NCI-H2081 (cell line): Measurements from ENCODE around the gene ACTR6.
"Not testable (repeated sequence)": the region's sequence is repeated elsewhere in the genome, so short reads cannot be mapped to it uniquely, and the experiment has no call there.

Experiments
- DNase-seq, 2 experiments: peaks; one replicate each; lab custom pipeline; 2025; lab: John Stamatoyannopoulos, UW

Gene ACTR6

DNA sequence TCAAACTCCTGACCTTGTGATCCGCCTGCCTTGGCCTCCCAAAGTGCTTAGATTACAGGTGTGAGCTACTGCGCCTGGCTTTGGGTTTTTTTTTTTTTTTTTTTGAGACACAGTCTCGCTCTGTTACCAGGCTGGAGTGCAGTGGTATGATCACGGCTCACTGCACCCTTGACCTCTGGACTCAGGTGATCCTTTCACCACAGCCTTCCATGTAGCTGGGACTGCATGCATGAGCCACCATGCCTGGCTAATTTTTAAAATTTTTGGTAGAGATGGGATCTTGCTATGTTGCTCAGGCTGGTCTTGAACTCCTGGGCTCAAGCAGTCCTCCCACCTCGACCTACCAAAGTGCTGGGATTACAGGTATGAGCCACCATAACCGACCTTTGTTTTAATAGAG, 21.6 kb downstream of the ACTR6 start:
- not testable (repeated sequence) for DNase-seq

GRCh38 chr12:100225491-100225890, 24.9 kb downstream of the ACTR6 start:
- no peak for DNase-seq

DNA sequence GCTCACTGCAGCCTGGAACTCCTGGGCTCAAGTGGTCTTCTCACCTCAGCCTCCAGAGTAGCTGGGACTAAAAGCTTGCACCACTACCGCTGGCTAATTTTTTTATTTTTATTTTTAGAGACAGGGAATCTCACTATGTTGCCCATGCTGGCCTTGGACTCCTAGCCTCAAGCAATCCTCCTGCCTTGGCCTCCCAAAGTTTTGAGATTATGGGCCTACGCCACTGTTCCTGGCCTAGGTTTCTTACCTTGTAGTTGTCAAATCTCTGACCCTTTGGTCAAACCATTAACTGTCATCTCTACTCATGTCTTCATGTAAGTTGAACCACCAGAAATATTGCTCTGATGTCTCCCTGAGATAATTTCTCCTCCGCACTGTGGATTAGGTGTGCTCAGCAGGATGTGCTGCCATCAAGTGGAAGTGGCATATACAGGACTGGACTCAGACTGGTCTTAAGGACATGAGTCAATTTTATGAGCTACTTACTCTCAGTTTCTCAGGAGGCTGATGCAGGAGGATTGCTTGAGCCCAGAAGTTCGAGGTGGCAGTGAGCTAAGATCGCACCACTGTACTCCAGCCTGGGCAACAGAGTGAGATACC, 28.5 kb downstream of the ACTR6 start:
- DNase-seq: no peak

DNA sequence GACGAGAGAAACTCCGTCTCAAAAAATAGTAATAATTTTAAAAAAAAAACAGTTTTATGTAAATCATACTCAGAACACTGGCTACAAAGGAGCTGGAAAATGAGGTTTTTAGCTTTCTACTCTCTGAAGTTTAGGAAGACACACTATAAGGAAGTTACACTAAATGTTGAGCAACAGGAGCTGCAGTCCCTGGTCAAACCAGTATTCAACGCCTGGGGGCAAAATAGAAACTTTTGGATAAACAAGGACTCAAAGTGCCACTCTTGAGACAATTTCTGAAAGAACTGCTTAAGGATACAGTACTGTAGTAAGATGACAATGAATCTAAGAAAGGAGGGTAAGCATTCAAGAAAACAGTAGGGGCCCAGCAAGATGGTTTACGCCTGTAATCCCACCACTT, 29.3 kb downstream of the ACTR6 start:
- DNase-seq: no peak

DNA sequence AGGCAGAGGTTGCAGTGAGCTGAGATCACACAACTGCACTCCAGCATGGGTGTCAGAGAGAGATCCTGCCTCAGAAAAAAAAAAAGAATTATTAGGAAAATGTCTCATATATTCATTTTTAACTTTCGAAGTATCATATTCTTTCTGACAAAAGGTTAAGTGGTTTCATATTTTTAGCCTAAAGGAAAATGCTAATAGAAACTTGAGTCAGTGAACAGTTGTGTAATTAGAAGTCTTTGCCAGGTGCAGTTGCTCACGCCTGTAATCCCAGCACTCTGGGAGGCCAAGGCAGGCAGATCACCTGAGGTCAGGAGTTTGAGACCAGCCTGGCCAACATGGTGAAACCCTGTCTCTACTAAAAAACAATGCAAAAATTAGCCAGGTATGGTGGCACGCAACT, 31.3 kb downstream of the ACTR6 start:
- DNase-seq: not testable (repeated sequence)

DNA sequence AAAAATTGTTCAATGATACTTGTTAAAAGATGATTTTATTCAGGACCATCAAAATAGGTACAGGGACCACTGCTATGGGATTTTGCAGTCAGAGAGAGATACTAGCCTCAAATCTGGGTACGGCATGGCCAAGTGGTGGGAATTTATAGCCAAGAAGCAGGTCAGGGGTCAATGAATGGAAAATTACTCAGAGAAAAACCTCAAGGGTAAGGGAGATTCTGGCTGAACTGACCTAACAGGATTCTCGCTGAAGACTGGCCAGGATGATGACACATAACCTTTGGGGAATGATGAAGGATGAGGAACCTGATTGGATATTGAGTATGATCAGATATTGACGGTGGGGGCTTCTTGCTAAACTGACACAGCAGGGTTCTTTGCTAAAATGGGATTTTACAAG, 33.6 kb downstream of the ACTR6 start:
- DNase-seq: no peak

DNA sequence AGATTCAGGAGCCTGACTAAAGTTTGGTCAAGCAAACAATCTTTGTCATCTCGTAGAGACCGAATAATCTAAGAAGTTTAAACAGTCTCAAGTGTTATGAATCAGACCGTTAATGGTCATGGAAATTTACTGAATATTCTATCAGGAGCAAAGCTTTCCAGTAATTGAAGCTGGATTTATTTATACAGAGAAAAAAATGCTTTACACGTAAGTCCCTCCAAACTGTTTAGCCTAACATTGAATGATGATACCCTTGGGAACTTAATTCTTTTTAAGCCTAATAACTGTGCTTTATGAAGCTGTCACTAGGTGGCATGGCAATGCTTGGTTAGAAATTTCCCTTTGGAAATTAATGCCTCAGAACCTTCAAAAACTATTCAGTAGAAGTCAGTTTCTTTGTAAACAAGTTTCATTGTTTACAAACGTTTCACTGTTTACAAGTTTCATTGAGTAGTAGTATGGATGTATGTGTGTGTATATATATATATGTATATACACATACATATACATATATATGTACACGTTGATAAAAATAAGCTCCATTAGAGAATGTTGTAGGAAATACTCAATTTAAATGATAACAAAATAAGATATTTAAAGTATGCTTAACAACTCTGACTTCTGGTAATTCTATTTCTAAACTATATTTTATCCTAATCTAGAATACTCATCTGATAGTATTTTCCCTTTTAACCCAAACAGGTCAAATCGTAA, 34.1 kb downstream of the ACTR6 start:
- DNase-seq: peak; percentile 36 to 51

GRCh38 chr12:100238801-100239200, 38.2 kb downstream of the ACTR6 start:
- DNase-seq: no peak

DNA sequence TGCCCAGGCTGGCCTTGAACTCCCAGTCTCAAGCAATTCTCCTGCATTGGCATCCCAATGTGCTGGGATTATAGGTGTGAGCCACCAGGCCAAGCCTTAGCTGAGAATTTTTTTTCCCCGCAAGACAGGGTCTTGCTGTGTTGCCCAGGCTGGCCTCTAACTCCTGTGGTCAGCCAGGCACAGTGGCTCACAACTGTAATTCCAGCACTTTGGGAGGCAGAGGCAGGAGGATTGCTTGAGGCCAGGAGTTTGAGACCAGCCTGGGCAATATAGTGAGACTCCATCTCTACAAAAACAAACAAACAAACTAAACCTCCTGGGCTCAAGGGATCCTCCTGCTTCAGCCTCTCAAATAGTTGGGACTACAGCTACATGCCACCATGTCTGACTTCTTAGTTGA, 39.0 kb downstream of the ACTR6 start:
- DNase-seq: no peak

DNA sequence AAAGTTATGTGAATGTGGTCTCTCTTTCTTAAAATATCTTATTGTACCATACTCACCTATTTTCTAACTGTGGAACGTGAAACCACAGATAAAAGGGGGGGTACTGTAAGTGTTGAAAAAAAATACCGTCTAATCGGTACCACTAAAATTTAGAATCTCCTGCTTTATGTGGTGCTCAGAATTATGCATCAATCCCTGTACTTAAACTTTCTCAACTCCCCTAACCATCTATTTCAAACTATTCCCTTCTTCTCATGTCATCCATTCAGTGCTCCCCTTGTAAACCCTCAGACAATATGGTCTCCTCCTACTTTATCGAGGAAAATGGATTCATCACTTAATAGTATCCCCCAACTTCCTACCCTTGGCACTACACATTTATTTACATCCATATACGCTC, 42.5 kb downstream of the ACTR6 start:
- DNase-seq: no peak

DNA sequence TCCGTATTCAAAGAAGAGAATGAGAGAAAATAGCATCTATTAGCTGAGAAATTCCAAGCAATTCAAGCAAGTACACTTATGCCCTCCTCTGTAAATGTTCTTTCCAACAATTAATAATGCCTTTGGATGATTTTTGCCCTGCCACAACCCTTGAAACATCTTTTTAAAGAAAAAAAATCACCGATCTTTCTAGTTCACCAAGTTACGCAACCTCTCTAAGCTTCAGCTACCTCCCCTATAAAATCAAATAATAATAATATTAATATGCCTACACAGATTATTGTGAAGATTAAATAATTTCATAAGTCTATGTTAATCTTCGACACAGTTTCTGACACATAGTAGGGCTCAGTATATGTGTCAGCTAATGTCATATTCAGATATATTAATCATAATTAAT, 47.1 kb downstream of the ACTR6 start:
- no peak for DNase-seq

DNA sequence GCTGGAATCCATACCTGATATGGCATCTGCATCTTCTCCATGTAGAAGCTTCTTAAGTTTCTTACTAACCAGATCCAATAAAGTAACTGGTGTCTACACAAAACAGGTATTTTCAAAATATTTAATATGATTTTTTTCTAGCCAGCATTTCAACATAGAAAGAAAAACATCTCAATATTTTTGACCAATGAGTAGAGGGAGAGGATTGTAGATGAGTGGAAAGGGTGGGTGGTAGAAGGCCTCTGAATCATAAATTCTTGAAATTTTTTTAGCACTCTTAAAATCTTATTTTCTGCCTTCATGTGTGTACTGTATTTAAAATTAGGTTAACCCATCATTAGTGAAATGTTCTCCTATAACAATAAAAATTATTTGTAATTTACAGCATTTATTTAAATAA, 48.3 kb downstream of the ACTR6 start:
- no peak for DNase-seq

GRCh38 chr12:100249941-100250340, 49.3 kb downstream of the ACTR6 start:
- DNase-seq: no peak

DNA sequence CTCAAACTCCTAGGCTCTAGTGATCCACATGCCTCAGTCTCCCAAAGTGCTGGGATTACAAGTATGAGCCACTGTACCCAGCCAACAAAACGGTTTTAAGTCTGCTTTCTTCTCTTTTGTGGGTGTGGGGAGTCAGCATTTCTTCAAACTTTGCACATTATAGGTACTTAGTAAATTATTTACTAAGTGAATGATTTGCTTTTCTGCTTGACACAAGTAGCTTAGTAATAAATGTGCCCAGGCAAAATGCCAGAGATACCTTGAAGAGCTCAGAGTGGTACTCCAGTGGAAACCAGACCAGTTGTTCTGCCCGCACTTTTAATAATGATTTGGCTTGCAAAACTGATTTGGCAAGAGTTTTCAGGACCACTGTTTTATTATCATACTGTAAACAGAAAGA, 51.3 kb downstream of the ACTR6 start:
- no peak for DNase-seq

- no peak for DNase-seq
Measured at GRCh38 chr12:100253437-100253836, 52.8 kb downstream of the ACTR6 start.

DNA sequence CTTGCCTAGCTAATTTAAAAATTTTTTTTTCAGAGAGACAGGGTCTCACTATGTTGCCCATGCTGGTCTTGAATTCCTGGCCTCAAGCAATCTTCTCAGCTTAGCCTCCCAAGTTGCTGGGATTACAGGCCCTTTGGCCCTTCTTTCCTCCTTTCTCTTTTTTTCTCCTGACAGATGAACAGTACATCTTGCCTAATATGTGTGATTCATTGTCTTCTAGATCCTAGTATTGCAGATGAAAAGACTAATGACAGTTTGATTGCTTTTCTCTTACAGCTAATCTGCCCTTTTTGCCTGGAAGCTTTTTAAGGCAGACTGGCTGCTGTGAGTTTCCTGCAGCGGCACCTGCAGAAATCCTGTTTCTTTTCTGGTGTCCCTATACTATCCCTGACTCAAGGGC, 54.3 kb downstream of the ACTR6 start:
- DNase-seq: no peak

- DNase-seq: no peak
Measured at GRCh38 chr12:100258127-100258526, 57.5 kb downstream of the ACTR6 start.

DNA sequence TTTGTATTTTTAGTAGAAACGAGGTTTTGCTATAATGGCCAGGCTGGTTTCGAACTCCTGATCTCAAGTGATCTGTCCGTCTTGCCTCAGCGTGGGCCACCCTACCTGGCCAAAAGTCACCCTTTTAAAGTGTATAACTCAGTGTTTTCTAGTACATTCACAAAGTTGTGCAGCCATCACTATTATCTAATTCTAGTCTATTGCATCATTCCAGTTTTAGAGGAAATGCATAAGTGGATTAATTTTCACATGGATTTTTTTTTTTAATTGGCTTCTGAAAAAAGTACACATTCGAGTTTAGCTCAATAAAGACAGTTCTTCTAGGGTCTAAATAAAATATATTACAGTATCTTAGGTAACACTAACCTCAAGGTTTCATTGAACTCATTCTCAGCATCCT, 62.5 kb downstream of the ACTR6 start:
- DNase-seq: no peak

GRCh38 chr12:100265107-100265506, 64.5 kb downstream of the ACTR6 start:
- DNase-seq: not testable (repeated sequence)

- no peak for DNase-seq
Measured at GRCh38 chr12:100265732-100266584, 65.3 kb downstream of the ACTR6 start.

- DNase-seq: no peak
Measured at GRCh38 chr12:100266585-100266834, 65.9 kb downstream of the ACTR6 start.

DNA sequence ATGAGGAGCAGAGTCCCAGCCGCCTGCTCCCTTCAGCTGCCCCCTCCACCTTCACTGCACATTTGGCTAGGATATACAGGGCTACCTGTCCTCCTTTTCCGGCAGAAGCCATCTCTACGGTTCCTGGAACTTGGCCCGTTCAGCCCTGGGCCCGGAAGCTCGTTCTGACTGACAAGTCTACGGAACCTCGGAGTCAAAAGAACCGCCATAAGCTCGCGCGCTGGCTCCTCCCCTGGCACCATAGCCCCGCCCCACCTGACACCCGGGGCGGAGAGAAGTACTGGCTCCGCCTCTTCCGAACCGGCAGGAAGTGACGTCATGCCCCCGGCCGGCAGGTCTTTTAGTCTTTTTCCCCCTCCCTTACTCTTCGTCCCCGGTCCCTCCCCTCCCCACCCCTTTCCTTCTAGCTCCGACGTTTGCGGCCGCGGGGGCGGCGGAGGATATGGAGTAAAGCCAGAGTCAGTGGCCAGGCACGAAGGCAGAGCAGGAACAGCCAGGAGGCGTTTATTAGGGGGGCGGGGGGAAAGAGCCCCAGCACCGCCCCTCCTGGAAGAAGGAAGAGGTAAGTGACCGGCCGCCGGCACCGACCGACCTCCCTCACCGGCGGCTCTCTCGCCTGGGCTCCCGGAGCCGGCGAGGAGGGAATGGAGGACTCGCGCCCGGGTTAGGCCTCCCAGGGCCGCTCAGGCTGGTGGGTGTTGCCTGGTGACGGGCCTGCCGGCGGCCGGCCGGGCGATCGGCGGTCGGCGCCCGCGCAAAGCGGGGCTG, 66.4 kb downstream of the ACTR6 start, which contains the start of the genes DEPDC4 and SCYL2:
Gene DEPDC4, minus strand, starts transcription at position 245 of the 768 bp plus-strand sequence. Its CDS starts 3 bp downstream, at position 242.
Gene SCYL2, plus strand, starts transcription at position 343 of the 768 bp plus-strand sequence. CDS start 15,794 bp downstream, outside the sequence.
- peak; percentile 94 to 97 for DNase-seq
